ENCODE results near the gene RHBDD3.

Gene RHBDD3

DNA sequence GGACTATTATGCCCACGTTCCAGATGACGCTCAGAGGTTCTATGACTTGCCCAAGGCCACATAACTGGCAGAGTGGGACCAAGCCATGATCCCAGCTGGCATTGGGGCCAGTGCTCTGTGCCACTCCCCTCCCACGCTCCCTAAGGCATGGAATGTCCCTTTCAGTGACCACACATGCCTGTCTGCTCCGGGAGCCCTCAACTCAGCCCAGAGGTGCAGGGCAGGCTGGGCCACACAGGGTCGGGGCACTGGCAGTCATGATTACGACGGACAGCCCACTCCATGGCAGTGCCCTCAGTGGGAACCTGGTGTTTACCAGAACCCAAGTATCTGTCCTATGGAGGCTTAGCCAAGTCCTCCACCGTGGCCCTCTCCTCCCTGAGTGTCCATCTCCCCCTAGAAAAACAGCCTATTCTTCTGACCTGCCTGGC lies 10.0 kb downstream of the RHBDD3 start:
- TF ChIP-seq, protein P1, sequence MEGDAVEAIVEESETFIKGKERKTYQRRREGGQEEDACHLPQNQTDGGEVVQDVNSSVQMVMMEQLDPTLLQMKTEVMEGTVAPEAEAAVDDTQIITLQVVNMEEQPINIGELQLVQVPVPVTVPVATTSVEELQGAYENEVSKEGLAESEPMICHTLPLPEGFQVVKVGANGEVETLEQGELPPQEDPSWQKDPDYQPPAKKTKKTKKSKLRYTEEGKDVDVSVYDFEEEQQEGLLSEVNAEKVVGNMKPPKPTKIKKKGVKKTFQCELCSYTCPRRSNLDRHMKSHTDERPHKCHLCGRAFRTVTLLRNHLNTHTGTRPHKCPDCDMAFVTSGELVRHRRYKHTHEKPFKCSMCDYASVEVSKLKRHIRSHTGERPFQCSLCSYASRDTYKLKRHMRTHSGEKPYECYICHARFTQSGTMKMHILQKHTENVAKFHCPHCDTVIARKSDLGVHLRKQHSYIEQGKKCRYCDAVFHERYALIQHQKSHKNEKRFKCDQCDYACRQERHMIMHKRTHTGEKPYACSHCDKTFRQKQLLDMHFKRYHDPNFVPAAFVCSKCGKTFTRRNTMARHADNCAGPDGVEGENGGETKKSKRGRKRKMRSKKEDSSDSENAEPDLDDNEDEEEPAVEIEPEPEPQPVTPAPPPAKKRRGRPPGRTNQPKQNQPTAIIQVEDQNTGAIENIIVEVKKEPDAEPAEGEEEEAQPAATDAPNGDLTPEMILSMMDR (IDR thresholded peaks at IDR 0.05; ENCODE audit: extremely low read depth, insufficient read depth, missing control alignments) = no peak
- DNase-seq (ENCODE audit: low spot score) = no peak
- in situ Hi-C loops (cut with MboI; ENCODE audit: low pct_unique_long_range_greater_than_20kb, low sequenced_read_pairs, unreplicated experiment) = no loop called here

DNA sequence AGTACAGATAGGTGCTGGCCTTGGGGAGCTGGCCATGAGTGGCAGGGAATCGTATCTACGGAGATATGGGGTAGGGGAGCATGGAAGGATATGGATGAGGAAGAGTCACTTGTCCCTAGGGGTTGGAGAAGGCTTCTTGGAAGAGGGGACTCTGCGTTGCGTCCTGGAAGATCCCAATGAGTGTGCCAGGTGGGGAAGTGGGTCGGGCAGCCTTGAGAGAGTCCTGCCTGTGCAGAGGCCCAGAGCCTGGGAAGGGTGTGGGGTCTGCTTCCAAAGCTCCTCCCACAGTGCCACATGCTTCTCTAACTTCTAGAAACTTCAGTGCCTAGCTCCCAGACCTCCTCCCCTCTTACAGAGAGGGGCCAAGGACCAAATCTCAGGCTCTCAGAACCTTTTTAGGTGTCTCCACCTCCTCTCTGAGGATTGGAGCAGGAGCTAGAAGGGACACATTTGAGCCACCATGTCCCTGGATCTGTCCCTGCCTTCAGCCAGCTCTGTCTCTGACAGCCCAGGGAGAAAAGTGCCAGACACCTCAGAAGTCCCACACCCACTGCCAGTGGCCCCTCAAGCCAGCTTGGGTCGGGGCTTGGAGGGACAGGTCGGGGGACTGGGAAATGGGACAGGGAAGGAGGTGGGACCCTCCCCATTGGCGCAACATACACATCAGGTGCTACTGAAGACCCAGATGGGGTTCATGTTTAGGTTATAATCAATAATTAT lies 11.0 kb downstream of the RHBDD3 start:
- TF ChIP-seq, protein P1 (IDR thresholded peaks at IDR 0.05; ENCODE audit: extremely low read depth, insufficient read depth, missing control alignments) = no peak
- in situ Hi-C loops (cut with MboI; ENCODE audit: low pct_unique_long_range_greater_than_20kb, low sequenced_read_pairs, unreplicated experiment) = no loop called here
- no peak for DNase-seq (ENCODE audit: low spot score)

DNA sequence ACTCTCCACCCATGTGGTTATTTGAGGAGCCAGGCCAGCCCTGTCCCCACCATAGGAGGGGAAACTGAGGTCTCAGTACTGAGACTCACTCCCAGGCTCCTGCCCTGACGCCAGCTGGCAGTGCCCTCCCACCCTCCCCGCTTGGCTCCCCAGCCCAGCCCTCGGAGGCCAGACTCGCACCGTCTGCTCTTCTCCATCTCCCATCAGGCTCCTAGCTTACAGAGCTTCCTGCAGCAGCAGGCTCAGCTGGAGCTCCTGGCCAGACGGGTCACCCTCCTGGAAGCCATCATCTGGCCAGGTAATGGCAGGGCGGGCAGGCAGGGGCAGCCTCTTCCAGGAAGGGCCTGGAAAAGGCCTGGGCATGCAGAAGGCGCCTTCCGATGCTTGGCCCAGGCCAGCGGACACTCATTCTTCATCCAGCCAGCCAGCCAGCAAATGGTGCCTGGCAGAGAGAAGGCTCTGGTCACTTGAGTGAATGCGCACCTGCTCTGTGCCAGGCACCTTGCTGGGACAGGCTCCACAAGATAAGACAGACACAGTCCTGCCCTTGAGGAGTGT lies 12.6 kb downstream of the RHBDD3 start:
- TF ChIP-seq, protein P1 (IDR thresholded peaks at IDR 0.05; ENCODE audit: extremely low read depth, insufficient read depth, missing control alignments) = no peak
- no peak for DNase-seq (ENCODE audit: low spot score)
- in situ Hi-C loops (cut with MboI; ENCODE audit: low pct_unique_long_range_greater_than_20kb, low sequenced_read_pairs, unreplicated experiment) = no loop called here

DNA sequence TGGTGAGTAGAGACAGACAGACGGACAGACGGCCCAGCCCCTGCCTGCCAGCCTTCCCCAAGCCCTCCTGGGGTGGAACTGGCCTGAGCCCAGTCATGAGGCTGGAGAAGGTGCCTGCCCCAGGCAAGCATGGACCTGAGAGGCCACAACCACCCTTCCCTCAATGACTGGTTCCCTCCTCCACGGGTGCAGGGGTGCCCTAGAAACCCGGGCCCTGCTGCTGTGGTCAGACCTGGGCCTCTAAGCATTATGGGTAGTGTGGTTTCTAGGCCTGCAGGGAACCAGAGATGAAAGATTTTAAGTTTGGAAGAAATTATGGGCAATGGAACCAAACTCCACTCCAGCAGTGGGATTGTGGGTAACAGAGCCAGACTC lies 13.5 kb downstream of the RHBDD3 start:
- no peak for DNase-seq (ENCODE audit: low spot score)
- TF ChIP-seq, protein P1 (IDR thresholded peaks at IDR 0.05; ENCODE audit: extremely low read depth, insufficient read depth, missing control alignments) = no peak
- in situ Hi-C loops (cut with MboI; ENCODE audit: low pct_unique_long_range_greater_than_20kb, low sequenced_read_pairs, unreplicated experiment) = no loop called here

DNA sequence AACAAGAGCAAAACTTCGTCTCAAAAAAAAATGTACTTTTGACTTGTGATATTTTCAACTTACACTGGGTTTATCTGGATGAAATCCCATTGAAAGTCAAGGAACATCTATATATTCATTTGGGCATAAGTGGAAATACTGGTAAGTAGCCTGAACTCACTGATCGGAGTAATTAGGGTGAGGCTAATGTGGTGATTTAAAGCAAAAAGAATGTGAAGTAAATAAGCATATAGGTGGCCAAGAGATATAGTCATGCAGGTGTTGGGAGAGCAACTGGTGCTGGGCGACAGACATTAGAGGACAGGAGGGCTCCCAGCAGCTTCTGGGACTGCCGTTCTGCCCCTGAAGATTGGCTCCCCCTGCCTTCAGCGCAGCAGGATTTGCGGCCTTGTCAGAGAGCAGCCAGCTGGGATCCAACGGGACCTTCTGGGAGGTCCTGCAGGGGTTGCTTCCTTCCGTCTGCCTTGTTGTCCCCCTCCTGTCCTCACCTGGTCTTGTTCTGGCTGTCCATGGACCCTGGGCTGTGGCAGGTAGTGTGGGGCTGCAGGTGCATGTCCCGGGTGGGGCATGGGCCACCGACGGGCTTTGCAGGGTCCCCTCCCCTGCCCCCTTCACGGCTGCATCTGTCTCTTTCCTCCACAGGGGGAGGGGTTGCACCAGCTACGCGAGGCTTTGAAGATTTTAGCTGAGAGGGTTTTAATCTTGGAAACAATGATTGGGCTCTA lies 14.1 kb downstream of the RHBDD3 start:
- DNase-seq (ENCODE audit: low spot score) = no peak
- in situ Hi-C loops (cut with MboI; ENCODE audit: low pct_unique_long_range_greater_than_20kb, low sequenced_read_pairs, unreplicated experiment) = no loop called here
- TF ChIP-seq, protein P1 (IDR thresholded peaks at IDR 0.05; ENCODE audit: extremely low read depth, insufficient read depth, missing control alignments) = no peak

DNA sequence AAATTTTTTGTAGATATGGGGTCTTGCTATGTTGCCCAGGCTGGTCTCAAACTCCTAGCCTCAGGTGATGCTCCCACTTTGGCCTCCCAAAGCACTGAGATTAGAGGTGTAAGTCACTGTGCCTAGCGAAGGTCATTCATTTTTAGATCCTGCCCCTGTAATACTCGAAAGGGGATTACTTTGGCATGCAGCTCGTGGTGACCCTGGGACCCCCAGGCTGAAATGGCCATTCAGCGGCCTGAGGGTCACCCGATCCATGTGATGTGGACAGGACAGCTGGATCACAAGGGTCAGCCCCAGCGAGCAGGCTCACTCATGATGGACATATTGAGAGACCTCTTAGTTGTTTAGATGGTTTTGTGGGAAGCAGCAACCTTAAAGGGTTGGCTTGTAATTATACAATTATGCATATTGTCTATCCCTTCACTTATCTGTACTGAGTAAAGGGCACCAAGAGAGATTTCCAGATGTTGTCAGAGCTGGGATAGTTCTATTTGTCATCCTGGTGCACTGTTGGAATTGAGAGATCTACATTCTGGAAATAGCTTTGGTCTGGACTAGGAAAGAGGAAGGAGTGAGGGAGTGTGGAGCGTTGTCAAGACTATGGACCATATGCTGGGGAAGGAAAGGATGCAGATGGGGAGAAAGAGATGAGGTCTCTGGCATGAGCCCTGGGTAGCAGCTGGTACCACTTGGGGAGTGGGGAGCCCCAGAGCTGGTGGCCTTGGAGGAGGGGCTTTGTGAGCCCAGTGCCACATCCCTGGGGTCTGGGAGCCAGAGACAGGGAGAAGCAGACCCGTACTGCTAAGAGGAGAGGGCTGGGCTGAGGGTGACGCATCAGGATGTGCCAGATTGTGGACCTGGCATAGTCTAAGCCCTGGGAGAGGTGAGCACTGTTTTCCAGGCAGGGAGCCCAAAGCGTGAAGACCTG lies 15.5 kb downstream of the RHBDD3 start:
- in situ Hi-C loops (cut with MboI; ENCODE audit: low pct_unique_long_range_greater_than_20kb, low sequenced_read_pairs, unreplicated experiment) = no loop called here
- DNase-seq (ENCODE audit: low spot score) = no peak
- TF ChIP-seq, protein P1 (IDR thresholded peaks at IDR 0.05; ENCODE audit: extremely low read depth, insufficient read depth, missing control alignments) = no peak
